D721Med (cell line): Measurements from ENCODE around the gene AANAT.

ENCODE experiments used
- DNase-seq: peaks from one replicate; pipeline ENCODE4 v3.0.0; 2011; ENCODE audit warnings: low spot score; ENCODE audit not compliant: insufficient read length
- FAIRE-seq: peaks from 2 replicates; lab custom pipeline; 2011; peaks lifted over from hg19 to GRCh38; lab: Jason Lieb, UNC
- TF ChIP-seq, protein P1 (sequence below): IDR thresholded peaks from 2 replicates; pipeline ENCODE4 v1.5.1; 2012; ENCODE audit warnings: mild to moderate bottlenecking, control low read depth; ENCODE audit not compliant: insufficient read depth; ENCODE audit errors: missing control alignments

AANAT gene

DNA sequence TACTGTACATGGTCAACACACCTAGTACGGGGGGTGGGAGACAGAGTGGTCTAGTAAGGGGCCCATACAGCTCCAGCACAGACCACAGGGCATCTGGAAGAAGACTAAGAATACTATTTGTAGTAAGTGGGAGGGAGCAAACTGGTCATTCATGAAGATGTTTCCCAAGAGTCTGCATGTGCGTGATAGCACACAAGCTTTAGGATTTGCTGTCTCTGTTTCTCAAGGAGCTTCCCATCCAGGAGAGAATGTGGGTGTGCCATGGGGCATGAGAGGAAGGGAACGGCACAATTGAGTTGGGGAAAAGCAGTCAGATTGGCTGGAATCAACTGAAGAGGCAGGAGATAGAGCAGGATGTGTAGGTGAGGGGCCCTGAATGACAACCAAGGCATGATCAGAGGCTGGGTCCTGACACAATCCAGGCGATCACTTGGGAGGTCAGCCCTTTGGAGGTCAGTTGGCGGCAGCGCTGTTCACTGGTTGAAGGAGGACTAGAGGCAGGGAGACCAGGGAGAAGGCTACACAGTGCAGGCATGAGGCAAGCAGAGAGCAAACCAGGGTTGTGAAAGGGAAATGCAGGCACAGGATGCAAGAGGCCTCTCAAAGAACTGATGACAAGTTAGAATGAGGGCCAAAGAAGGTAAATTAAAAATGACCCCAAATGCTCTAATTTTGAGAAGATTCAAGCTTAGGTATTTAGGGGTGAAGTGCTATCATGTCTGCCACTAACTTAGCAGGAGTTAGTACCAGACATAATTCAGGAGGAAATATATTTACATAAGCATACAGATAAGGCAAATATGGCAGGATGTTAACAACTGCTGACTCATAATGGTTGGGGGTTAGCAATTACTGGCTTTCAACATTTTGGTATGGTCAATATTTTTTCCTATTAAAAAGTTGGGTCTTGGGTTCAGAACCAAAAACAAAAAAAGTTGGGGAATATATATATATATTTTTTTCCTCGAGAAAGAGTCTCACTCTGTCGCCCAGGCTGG lies 24.8 kb upstream of the AANAT start:
- TF ChIP-seq, protein P1, sequence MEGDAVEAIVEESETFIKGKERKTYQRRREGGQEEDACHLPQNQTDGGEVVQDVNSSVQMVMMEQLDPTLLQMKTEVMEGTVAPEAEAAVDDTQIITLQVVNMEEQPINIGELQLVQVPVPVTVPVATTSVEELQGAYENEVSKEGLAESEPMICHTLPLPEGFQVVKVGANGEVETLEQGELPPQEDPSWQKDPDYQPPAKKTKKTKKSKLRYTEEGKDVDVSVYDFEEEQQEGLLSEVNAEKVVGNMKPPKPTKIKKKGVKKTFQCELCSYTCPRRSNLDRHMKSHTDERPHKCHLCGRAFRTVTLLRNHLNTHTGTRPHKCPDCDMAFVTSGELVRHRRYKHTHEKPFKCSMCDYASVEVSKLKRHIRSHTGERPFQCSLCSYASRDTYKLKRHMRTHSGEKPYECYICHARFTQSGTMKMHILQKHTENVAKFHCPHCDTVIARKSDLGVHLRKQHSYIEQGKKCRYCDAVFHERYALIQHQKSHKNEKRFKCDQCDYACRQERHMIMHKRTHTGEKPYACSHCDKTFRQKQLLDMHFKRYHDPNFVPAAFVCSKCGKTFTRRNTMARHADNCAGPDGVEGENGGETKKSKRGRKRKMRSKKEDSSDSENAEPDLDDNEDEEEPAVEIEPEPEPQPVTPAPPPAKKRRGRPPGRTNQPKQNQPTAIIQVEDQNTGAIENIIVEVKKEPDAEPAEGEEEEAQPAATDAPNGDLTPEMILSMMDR = no peak
- FAIRE-seq = no peak

DNA sequence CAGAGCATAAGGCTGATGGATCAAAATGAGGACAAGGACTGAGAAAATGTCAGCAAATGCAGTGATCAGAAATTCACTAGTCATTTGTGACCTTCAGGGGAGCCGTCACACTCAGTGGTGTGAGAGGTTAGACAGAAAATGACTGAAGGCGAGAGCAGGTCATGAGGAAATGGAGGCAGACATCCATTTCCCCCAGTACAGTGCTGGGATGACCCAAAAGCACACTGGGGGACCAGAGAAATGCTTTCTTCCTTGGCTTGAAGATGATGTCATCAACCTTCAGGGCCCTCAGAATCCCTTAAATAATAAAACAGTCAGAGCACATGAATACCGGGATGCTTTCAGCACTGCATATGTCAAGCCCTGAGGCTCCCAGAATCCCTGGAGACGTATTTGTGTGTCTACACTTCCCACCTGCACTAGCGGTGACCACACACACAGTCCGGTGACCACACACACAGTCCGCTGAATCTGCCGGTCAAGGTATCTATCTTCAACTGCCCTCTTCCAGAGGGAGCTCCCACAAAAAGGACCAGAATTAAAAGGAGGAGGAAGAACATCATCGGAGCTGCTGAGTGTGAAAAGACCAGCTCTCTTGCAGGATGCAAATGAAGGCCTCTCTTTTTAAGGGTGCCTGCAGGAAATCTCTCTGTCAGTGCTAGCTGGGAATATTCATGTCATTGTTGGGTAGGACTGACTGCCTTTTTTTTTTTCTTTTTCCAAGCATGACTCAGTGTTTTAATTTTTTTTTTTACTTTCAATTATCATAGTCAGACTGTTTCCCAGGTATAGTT lies 22.7 kb upstream of the AANAT start:
- FAIRE-seq = no peak
- no peak for DNase-seq
- TF ChIP-seq, protein P1 = no peak

More for the DNA sequence above, 24.8 kb upstream of the AANAT start:
- DNase-seq = no peak

DNA sequence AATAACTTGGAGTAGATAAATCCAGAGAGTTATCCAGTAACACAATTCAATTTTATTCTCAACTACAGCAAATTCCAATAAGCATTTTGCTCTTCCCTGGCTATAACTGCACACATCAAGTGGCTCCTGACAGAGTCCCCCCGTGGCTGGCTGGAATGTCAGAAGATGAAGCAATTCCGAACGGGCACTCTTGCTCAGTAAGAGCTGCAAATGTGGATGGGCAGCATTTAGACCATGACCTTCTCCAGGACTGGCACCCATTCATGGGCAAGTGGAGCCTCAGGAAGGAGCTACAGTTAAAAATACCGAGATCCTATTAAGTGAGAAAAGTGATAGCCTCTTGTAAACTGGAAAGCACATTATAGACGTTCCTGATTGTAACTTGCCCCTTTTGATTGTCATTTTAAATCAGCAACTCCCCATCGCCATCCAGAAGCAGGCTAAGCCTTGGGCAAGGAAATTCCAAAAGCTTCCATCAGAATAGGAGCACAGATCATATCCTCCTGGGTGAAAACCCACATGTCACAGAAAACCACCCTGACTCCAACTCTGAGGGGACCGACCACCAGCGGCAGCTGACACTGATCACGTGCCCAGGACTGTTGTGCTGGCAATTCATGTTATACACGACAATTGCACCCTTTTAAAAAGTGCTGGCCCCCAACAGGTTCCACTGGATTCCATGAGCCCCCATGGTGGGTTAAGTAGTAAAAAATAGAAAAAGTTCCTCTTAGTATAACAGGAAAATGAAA lies 21.5 kb upstream of the AANAT start:
- TF ChIP-seq, protein P1 = no peak
- FAIRE-seq = no peak
- DNase-seq = no peak

DNA sequence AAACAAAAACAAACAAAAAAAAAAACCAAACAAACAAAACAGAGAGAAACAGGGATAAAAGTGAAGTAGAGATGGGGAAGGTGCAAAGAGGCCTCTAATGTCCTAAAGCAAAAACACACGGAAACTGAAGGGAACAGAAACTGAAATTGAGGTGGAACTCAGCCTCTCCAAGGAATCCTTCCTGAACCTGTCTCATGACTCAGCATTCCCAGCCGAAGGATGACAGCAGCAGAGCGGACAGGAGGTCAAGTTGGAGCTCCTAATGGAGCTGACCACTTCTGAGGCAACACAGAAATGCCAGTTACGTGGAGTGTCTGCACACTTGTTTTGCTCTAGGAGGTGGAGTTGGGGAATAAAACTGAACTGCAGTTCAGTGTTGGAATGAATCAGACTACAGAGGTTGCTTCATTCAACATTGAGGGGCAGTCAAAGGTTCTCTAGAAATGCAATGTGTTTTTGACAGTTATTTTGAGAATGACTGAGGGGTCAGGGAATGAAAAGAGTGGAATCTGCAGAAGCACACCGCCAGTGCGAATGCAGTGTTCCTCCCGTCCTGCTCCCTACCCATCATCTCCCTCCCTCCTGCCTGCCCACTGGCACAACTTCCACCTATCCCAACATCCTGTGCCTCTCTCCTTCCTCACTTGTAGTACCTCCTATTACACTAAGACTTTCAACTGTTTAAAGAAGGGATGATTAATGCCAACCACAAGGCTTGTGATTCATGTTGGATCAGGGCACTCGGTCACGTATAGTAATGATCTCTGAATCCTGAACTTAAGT lies 20.8 kb upstream of the AANAT start:
- no peak for DNase-seq
- no peak for FAIRE-seq

DNA sequence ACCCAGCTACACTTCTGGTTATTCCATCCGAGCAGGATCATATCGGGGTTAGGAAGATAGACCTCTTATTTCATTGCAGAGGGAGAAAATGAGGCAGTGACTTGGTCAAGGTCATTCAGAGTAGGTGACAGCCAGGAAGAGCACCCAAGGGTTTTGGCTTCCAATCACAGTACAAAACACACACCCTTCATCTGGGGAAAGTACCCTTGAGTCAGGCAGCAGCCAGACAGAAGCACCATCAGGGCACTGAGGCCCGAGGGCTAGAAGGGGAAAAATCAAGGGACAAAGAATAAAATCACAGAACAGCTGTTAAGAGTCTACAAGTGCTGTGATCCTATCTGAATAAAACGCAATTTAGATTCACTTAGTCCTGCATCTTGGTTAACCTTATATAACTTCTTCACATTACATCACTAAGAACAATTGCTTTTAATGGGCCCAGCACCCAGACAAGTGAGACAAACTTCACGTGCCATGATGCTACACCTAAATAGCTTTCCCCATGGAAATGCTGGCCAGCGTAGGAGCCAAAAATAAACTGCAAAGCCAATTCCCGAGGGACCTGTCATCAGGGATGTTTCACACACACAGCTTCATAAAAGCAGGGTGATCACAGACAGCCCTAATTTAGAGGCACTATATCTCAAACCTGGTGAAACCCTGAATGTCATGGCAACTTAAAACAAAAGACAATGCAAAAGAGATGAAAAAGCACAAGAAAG lies 19.3 kb upstream of the AANAT start:
- no peak for DNase-seq
- TF ChIP-seq, protein P1 = no peak
- FAIRE-seq = no peak

More for the DNA sequence above, 20.8 kb upstream of the AANAT start:
- TF ChIP-seq, protein P1 = no peak
